Cardiac muscle cell (in vitro differentiated cells and primary cell): ENCODE results near the gene FNBP1L. TPM values are rescaled to one million over a fixed set of nuclear protein-coding genes. Genes with fewer than 3 reads are reported as not detected.

Experiments used
- DNase-seq, 2 donors: peaks; one replicate each; pipeline versions ENCODE4 v3.0.0 to v3.0.0-alpha.2; 2010 to 2017; ENCODE audit warnings: low read depth in 1 of 2, low spot score in 1 of 2
- H3K27ac ChIP-seq: fragments of 200-600 bp; sonication (generic); 2 replicates; pipeline ENCODE4 v1.5.1; 2016
- H3K27me3 ChIP-seq: fragments of 200-600 bp; sonication (generic); 2 replicates; pipeline ENCODE4 v1.6.0; 2016; ENCODE audit warnings: control low read depth
- H3K36me3 ChIP-seq: fragments of 200-600 bp; sonication (generic); 2 replicates; pipeline ENCODE4 v1.5.1; 2016; ENCODE audit warnings: control low read depth
- H3K4me1 ChIP-seq: fragments of 200-600 bp; sonication (generic); 2 replicates; pipeline ENCODE4 v1.8.1; 2017; ENCODE audit warnings: low read depth, mild to moderate bottlenecking, mixed run types
- H3K4me3 ChIP-seq: fragments of 200-600 bp; sonication (generic); 2 replicates; pipeline ENCODE4 v1.5.1; 2016; ENCODE audit warnings: mild to moderate bottlenecking
- H3K9me3 ChIP-seq: fragments of 200-600 bp; sonication (generic); 2 replicates; pipeline ENCODE4 v1.5.1; 2017; ENCODE audit warnings: low read depth, mild to moderate bottlenecking, control low read depth
- polyA plus RNA-seq: library from polyadenylated mRNA; unstranded; fragments of >200 nt; fragmentation: Nextera tagmentation; extraction: Ambion mirVana; gene quantifications from 2 replicates; pipeline ENCODE4 v1.2.1, GENCODE V29; 2016
- total RNA-seq: library from RNA; depleted of rRNA; stranded (reverse); fragments of >200 nt; gene quantifications from 2 replicates; pipeline ENCODE4 v1.2.3, GENCODE V29; 2016
- TF ChIP-seq, protein P1 (sequence below): IDR thresholded peaks from 2 replicates; pipeline ENCODE4 v1.5.1; 2012; ENCODE audit warnings: low read depth, mild to moderate bottlenecking, low read length

FNBP1L gene
- total and polyA plus RNA-seq, 2 experiments from 2014 or later: 12.3 to 13.8 TPM

DNA sequence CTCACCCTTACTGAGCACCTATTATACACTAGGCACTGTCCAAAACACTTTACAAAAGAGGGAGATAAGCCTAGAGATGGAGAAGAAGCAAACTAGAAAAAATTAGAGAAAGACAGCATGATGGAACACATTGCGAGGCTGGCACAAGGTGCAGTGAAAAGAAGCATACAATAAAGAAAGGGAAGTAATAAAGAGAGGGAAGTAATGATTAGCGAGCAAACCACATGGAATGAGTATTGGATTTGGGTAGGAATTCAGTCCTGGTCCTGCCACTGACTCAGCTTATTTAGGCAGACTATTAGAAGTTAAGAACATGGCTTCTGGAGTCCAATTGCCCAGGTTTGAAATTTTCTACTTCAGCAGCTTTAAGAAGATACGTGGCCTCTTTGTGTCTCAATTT, 32.6 kb upstream of the FNBP1L start:
- H3K4me3 ChIP-seq: no peak overlapping the region
- DNase-seq: no peak
- H3K27ac ChIP-seq: no peak overlapping the region
- no peaks in the 10 kb centered on the region for H3K36me3 ChIP-seq
- H3K4me1 ChIP-seq: no peaks in the 10 kb centered on the region
- TF ChIP-seq, protein P1, sequence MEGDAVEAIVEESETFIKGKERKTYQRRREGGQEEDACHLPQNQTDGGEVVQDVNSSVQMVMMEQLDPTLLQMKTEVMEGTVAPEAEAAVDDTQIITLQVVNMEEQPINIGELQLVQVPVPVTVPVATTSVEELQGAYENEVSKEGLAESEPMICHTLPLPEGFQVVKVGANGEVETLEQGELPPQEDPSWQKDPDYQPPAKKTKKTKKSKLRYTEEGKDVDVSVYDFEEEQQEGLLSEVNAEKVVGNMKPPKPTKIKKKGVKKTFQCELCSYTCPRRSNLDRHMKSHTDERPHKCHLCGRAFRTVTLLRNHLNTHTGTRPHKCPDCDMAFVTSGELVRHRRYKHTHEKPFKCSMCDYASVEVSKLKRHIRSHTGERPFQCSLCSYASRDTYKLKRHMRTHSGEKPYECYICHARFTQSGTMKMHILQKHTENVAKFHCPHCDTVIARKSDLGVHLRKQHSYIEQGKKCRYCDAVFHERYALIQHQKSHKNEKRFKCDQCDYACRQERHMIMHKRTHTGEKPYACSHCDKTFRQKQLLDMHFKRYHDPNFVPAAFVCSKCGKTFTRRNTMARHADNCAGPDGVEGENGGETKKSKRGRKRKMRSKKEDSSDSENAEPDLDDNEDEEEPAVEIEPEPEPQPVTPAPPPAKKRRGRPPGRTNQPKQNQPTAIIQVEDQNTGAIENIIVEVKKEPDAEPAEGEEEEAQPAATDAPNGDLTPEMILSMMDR: no peak
- no peaks in the 10 kb centered on the region for H3K27me3 ChIP-seq
- no peaks in the 10 kb centered on the region for H3K9me3 ChIP-seq

DNA sequence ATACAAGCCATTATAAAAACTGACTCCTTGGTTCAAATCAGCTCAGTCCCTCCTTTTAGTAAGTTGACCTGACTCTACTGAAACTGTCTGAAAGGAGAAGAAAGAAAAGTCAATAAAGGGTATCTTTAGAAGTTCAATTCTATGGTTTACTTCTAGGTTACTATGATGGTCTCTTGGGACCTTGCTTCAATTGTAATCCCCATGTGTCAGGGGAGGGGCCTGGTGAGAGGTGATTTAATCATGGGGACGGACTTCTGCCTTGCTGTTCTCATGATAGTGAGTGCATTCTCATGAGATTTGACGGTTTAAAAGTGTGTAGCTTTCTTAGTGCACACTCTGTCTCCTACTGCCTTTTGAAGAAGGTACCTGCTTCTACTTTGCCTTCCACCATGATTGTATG, 31.7 kb upstream of the FNBP1L start:
- Histone ChIP-seq H3K27me3 (no peaks in the 10 kb centered on the region), H3K4me3 (no peak overlapping the region), H3K4me1 (no peaks in the 10 kb centered on the region), H3K36me3 (no peaks in the 10 kb centered on the region), H3K27ac (no peak overlapping the region), H3K9me3 (no peaks in the 10 kb centered on the region)
- TF ChIP-seq, protein P1: no peak
- DNase-seq: no peak

DNA sequence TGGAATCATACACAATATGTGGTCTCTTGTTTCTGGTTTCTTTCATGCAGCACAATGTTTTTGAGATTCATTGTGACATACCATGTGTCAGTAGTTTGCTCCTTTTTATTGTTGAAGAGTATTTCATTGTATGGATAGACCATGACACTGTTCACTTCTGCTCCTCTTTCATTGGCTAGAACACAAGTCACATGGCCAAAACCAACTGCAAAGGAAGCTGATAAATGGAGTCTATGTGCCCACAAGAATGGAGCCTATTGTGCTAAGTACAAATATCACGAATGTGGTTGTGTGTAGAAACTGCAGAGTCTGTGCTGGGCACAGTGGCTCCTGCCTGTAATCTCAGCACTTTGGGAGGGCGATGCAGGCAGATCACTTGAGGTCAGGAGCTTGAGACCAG, 28.6 kb upstream of the FNBP1L start:
- DNase-seq: no peak
- no peaks in the 10 kb centered on the region for H3K27me3 ChIP-seq
- H3K27ac ChIP-seq: no peak overlapping the region
- no peaks in the 10 kb centered on the region for H3K4me1 ChIP-seq
- H3K36me3 ChIP-seq: no peaks in the 10 kb centered on the region
- H3K9me3 ChIP-seq: no peaks in the 10 kb centered on the region
- no peak overlapping the region for H3K4me3 ChIP-seq
- TF ChIP-seq, protein P1: no peak

DNA sequence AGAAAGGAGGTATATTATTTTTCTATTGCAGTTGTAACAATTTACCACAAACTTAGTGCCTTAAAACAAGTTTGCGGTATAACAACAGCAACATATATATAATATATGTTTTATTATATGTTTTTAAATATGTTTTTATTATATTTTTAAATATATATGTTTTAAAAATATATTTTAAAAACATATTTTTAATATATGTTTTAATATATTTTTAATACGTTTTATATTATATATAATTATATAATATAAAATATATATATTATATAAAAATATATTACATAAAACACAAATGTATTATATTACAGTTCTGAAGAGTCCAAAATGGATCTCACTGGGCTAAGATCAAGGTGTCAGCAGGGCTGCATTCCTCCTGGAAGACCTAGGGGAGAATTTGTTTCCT, 27.5 kb upstream of the FNBP1L start:
- DNase-seq: no peak
- Histone ChIP-seq H3K4me1 (no peaks in the 10 kb centered on the region), H3K27me3 (no peaks in the 10 kb centered on the region), H3K27ac (no peak overlapping the region), H3K9me3 (no peaks in the 10 kb centered on the region), H3K36me3 (no peaks in the 10 kb centered on the region), H3K4me3 (no peak overlapping the region)
- TF ChIP-seq, protein P1: no peak

DNA sequence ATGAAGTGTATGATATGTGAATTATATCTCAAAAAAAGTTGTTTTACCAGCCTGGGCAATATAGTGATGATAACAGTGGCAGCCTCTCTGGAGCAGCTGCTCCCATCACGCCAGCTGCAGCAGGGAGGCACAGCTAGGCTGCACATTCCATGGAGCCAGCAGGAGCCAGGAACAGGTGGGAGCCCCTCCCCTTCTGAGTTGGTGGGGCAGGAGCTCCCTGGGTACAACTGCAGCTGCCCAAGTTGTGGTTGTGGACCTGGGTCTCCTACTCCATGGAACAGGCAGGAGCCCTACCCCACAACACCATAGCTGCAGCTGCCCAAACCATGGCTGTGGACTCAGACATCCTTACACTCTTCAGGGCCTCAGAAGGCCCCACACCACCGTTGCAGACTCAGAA, 21.7 kb upstream of the FNBP1L start:
- Histone ChIP-seq H3K27me3 (no peaks in the 10 kb centered on the region), H3K27ac (no peak overlapping the region), H3K4me1 (no peaks in the 10 kb centered on the region), H3K36me3 (no peaks in the 10 kb centered on the region), H3K4me3 (no peak overlapping the region), H3K9me3 (no peaks in the 10 kb centered on the region)
- no peak for DNase-seq
- TF ChIP-seq, protein P1: no peak

DNA sequence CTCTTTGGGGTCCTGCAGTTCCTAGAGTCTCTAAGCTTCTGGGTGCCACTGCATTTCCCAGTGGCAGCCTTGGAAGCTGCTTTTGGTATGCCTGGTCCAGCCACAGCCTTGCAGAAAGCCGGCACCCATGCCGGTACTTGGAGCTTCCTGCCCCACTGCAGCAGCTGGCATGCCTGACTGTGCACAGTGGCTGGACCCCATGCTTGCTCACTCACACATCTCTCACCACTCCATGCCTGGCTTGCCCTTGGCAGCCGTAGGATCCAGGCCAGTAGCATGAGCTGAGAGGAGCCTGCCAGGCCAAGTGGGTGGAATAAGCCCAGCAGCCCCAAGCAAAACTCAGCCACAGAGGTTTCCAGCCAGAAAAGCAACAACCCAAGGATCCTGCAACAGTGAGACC, 20.3 kb upstream of the FNBP1L start:
- H3K9me3 ChIP-seq: no peaks in the 10 kb centered on the region
- TF ChIP-seq, protein P1: no peak
- no peaks in the 10 kb centered on the region for H3K27me3 ChIP-seq
- H3K27ac ChIP-seq: no peak overlapping the region
- H3K4me3 ChIP-seq: no peak overlapping the region
- no peak for DNase-seq
- H3K4me1 ChIP-seq: no peaks in the 10 kb centered on the region
- H3K36me3 ChIP-seq: no peaks in the 10 kb centered on the region
